ENCODE measurements around the gene TUBA3E.
"Not testable (repeated sequence)": the region's sequence is repeated elsewhere in the genome, so short reads cannot be mapped to it uniquely, and the experiment has no call there.

DNA sequence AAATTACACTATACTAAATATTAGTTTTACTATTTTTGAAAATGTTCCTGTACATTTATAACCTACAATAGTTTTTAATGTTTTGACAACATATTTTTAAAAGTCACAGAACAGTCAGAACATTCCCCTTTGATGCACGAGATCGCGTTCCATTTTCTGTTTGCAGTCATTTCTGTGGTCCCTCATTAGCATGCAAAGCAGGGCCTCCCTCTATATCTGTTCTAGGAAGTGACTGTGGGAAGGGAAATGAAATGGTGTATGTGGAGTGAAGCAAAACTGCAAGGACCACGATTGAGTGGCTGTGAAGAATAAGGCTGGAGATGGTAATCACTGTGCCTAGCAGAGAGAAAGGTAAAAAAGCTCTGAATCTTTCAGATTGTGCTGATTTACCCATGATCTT, 24.3 kb upstream of the TUBA3E start:
- TF ChIP-seq EZH2 (IDR thresholded peaks at IDR 0.05; ENCODE audit: insufficient read depth, poor library complexity, severe bottlenecking); EZH2phosphoT487 (IDR thresholded peaks at IDR 0.05; ENCODE audit: insufficient read depth, low read depth): not testable (repeated sequence)

Measured in GM23248 (cell line).